Measurements from ENCODE around the gene APOBEC3A.

DNA sequence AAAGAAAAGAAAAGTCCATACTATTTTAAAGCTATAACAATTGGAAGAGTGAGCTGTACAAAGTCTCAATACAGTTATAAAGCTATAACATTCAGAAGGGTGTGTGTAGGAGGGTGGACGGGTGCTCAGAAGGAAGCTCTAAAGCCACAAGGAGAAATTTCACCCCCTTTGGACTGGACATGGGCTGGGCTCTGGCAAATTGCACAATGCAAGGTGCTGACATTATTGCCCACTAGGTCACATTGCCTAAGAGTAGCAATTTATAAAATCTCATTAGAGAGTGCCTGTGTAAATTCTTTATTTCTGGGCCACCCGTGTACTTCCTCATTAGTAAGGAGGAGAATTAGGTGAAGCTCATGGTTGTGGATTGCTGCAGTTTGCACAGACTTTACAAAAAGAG is 5.7 kb upstream of the APOBEC3A start:
- no peak for TF ChIP-seq POLR2A (IDR thresholded peaks at IDR 0.05)
- no peak for TF ChIP-seq POLR2AphosphoS5 (IDR thresholded peaks at IDR 0.05)

All from sigmoid colon (tissue), 4 donors.